ENCODE measurements around the gene CNN1.

Gene CNN1

DNA sequence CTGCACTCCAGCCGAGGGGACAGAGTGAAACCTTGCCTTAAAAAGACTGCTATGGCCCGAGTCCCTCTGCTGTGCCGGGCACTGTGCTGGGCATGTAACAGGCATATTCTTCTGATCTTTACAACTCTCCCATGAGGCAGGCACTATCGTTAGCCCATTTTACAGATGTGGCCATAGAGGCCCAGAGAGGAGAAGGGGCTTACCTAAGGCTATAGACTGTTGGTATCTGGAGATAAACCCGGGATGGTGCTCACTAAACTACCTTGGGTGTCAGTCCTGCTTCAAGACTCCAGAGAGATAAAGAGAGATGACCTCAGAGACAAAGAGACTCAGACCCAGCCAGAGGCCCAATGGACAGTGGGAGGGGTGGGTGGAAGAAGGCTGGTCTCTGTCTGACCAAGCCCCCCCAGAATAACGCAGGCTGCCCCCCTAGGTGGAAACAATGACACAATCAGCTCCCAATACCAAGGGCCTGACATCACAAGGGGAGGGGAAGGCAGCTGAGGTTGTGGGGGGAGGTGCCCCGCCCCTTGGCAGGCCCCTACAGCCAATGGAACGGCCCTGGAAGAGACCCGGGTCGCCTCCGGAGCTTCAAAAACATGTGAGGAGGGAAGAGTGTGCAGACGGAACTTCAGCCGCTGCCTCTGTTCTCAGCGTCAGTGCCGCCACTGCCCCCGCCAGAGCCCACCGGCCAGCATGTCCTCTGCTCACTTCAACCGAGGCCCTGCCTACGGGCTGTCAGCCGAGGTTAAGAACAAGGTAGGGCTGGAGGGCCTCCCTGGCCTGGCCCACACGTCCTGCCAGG lies at the start of gene CNN1:
Gene CNN1, plus strand, starts transcription at position 620 of the 805 bp plus-strand sequence. Its CDS starts 77 bp downstream, at position 697.
- DNase-seq: no peak

DNA sequence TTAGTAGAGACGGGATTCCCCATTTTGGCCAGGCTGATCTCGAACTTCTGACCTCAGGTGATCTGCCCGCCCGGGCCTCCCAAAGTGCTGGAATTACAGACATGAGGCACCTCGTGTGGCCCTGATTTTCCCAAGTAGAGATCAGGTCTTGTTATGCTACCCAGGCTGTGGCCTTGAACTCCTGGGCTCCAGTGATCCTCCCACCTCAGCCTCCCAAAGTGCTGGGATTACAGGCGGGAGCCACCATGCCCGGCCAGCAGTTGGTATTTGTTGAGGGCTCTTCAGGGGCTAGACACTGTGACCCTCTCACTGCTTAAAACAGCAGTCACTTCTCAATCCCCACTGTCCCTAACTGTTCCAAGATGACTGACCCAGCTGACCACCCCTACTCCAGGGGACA lies 49.3 kb upstream of the CNN1 start:
- DNase-seq: no peak

DNA sequence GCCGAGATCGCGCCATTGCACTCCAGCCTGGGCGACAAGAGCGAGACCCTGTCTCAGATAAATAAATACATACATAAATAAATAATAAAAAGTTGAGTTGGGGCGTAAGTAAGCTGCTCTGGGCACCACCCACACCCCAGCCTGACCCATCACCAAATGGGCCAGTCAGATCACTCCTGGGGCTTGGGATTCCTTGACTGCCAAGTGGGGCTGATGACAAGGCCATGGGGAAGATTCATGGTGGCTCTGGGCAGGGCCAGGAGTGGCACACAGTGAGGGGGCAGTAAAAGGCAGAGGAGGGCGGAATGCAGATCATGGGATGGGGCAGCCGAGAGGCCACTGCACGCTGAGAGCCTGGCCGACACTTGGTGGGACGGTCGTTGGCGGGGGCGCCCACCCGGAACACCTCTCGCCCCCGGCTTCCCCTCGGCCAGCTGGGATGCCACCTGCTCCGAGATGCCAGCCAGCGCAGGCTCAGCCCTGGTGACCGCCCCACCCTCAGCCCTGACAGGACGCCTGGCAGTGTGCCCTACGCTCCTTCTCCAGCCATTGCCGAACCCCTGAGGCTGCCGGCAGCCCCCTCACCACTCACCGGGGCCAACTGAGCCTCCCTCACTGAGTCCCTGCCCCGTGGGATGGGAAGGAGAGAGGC lies 43.9 kb upstream of the CNN1 start:
- DNase-seq: no peak

DNA sequence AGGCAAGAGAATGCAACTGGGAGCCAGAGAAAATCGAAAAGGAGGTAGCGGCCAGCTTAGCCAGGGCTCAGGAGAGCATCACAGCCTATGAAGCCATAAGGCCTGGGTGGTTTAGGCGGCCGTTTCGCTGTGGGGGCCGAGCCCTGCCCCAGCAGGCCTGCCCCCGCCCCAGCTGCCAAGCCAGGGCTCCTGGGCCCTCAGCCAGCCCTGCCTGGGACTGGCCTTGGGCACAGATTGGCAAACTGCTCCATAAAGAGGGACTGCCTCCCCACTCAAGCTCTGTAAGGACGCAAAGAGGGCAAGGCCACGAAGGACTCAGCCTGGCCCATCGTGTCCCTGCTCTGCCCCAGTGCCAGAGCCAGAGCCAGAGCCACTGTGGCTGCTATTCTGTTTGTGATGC lies 43.2 kb upstream of the CNN1 start:
- no peak for DNase-seq

DNA sequence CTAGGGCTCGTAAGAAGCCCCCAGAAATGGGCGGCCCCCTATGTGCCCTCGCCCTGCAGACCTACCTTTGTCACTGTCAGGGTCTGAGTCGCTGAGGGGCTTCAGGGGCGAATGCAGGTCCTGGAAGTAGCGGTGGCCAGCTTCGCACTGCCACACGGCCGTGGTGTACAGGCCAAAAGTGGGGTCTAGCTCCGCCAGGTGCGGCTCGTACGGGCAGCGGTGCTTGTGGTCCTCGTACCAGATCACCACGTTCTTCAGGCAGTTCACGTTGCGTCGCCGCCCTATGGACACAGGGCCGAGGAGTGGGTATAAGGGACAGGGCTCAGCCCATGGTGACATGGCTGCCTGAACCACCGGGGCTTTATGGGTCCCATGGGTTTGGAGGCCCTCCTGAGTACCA lies 42.8 kb upstream of the CNN1 start:
- DNase-seq: no peak

DNA sequence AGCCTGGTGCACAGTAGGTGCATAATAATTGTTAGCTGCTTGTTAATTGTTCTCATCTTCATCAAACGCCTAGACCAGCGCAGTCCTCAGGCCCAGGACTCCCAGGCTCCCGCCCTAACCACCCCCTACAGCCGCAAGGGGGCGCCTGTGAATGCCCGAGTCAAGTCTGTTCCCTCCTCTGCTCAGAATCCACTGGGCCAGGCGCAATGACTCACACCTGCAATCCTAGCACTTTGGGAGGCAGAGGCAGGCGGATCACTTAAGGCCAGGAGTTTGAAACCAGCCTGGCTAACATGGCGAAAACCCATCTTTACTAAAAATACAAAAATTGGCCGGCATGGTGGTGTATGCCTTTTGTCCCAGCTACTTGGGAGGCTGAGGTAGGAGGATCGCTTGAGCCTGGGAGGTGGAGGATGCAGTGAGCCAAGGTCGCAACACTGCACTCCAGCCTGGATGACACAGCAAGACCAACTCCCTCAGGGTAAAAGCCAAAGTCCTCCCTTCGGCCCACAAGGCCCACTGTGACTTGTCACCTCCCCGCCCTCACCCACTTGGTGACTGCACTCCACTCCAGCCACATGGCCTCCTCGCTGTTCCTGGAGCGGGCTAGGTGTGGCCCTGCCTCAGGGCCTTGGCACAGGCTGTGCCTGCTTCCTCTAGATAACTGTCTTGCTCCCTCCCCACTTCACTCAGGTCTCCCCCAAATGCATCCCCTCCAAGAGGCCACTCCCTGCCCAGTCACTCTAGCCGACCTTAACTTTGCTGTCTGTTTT lies 42.1 kb upstream of the CNN1 start:
- DNase-seq: peak; percentile 60

DNA sequence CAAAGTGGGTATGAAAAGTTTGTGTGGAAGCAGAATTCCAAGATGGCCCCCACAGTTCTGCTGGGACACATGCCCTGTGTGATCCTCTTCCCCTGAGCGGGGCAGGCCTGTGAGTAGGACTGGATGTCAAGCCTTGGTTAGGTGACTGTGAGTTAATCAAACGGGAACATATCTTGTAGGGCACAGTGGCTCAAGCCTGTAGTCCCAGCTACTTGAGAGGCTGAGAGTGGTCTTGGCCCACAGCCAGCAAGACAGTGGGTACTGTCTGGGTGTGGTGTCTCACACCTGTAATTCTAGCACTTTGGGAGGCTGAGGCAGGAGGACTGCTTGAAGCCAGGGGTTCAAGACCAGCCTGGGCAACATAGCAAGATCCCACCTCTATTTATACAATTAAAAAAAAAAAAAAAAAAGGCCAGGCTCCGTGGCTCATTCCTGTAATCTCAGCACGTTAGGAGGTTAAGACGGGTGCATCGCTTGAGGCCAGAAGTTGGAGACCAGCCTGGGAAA lies 39.4 kb upstream of the CNN1 start:
- no peak for DNase-seq

DNA sequence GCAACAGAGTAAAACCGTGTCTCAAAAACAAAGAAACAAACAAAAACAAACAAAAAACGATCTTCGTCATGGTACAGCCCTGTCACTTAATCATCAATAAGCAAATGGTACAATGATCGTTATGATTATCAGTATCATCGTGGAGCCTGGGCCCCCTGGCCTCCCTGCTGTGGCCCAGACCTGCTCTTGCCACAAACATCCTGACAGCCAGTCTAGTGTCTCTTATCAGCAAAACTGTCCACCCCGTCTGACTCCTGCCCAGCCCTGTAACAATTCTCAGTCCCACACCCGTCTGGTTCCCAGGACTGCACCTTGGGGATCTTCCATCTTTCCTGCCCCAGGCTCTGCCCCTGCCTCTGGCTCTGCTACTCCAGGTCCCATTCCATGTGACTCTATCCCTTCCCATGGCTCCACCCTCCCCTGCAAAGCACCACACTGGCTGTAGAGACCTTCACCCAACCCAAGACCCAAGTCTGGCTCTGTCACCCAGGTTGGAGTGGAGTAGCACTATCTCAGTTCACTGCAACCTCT lies 38.7 kb upstream of the CNN1 start:
- no peak for DNase-seq

DNA sequence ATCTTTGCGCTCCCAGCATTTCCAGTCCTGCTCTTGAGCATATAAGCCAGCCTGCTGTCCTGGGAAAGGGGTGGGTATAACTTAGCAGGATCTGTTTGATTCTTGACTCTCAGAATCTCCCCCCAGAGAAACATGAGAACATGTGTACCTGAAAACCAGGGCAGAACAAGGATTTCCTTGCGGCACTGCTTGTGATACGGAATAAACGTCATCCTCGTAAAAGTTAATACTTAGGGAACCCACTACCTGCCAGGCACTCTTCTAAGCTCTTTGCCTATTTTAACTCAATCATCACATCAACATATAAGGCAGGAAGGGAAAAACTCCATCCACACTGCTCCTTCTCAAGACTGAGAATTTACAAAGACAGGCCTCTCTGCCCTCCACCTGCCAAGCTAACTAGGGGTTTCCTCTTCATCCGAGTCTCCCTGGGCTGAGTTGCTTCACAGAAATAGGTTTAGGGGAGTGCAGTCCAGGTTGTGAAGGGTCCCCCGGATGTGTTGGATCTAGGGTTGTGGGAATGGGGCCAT lies 34.1 kb upstream of the CNN1 start:
- no peak for DNase-seq

DNA sequence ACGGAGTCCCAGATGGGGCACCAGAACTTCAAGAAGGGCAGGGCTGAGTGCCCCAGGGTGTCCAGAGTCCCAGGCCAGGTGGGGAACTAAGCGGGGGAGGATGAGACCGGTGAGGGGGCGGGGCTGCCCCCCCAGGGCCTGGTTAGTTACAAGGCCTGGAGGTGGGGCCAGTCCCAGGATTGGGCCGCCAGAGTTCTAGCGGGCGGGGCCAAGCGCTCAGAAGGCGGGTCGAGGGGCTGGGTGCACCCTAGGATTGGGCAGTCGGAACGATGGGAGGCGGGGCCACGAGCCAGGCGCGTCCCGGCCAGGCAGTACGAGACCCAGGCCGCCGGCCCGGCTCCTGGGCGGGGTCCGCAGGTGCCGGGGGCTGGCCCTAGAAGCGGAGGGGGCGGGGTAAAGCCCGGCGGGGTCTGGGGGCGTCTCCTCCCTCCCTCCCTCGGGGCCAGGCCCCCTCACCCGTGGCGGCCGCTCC lies 33.6 kb upstream of the CNN1 start:
- peak; percentile 96 for DNase-seq

DNA sequence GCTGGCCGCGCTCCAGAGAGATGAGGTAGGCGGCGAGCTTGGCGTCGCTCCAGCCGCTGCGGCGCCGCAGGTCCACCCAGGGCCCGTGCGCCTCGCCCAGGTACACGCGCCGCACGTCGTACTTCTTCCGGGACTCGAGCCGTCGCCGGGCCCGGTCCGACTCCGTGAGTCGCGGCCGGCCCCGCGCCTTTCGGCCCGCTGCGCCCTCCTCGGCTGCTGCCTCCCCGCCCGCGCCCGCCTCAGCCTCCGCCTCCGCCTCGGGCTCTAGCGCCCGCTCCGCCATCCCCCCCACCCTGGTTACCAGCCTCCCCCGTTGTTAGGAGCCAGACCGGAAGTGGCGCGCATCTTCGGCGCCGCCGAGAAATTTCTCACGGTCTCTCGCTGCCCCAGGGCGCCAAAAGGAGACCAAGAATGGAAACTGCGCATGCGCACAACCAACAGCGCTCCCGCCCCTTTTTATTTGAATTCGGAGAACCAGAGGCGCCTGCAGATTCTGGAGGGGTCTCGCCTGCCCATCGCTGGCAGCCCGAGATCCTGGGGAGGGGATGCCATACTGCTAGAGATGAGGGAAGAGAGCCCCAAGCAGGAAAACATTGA lies 33.0 kb upstream of the CNN1 start, which contains the start of gene ZNF653:
Gene ZNF653, minus strand, starts transcription at position 336 of the 597 bp plus-strand sequence. Its CDS starts 53 bp downstream, at position 283.
- DNase-seq: peak; percentile 96

DNA sequence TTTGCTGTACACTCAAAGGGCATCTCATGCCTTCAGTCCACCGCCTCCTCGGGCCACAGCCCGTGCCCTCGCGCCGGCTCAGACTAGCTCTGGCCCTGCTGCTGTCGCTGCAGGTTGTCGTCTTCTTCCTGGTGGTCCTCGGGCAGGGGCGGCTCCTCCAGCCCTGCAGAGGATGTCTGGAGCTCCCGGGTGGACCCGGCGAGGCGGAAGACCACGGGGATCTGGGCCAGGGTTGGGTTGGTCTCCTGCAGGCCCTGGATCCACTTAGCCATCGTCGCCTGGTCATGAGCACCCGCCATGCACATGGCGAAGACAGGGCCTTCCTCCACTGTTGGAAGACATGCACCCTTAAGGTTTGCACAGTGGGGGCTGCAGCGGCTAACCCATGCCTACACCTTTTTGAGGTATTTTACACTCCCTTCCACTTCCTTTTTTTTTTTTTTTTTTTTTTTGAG lies 32.5 kb upstream of the CNN1 start:
- peak; percentile 46 for DNase-seq

DNA sequence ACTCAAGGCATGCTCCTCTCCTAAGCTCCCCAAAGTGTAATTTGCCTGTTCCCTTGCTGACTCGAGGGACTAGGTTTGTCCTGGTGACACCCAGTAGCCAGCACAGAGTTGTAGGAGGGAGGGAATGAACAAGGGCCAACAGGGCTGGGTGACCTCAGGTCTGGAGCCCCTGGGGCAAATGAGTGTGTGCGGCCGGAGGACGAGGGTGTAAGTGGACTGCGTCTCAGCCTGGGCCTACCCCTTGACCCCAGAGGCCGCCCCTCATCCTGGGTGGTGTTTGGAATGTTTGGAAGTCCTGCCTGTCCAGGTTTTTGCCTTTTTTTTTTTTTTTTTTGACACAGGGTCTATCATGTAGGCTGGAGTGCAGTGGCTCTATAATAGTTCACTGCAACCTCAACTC lies 31.7 kb upstream of the CNN1 start:
- no peak for DNase-seq

DNA sequence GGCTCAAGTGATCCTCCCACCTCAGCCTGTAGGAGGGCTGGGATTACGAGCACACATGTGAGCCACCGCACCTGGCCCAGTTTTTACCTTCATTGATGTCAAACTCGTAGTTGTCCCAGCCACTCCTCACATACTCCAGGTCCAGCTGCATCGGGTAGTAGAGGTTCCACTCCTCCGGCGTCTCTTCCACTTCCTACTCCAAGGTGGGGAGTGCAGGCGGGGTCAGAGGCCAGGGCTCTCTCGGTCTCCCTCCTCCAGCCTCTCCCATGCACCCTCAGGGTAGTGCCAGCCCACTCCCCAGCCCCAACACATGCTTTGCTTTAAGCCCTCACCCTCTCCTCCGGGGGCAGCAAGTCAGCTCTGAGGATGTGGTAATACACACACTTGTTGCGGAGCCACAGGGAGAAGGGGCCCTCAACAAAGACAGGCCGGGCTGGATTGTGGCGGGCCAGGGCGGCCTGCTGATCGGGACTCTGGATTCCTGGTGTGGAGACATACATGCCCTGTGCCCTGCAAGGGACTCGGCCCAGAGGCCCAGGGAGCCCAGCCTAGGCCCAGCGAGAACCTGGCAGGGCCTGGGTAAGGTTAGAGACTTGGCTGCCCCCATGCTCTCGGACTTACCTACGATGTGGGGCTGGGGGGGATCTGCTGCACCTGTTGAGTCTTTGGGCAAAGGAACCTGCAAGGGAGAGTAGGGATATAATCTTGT lies 31.1 kb upstream of the CNN1 start:
- DNase-seq: no peak

DNA sequence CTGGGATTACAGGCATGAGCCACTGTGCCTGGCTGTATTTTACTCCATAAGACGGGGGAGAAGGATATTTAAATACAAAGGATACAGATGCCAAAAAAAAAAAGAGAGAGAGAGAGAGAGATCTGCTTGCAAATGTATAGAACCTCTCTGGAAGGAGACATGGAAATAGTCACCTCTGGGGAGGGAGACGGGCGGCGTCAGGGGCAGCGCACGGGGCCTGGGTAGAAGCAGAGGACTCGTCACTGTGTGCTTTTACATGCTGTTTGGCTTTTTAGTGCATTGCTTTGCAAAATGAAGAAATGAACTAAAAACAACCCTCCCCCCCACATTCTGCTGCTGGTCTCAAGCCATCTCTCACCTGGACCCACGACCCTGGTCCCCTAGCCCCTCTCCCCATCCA lies 28.2 kb upstream of the CNN1 start:
- no peak for DNase-seq

DNA sequence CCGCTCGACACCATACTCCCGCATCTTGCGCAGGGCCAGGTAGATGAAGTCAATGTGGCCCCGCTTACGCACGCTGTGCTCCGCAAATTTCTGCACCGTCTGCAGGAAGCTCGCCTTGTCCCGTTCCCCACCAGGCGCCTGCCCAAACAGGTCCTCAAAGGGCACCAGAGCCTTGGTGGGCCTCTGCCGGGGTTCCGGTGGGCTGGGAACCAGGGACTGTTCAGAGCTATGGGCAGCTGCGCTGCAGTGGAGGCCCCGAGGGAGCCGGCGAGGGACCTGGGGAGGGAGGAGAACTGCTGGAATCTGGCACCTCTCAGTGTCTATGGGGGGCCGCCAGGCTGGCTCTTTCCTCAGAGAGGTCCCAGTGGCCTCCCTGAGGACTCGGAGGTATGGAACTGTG lies 24.7 kb upstream of the CNN1 start:
- DNase-seq: no peak

DNA sequence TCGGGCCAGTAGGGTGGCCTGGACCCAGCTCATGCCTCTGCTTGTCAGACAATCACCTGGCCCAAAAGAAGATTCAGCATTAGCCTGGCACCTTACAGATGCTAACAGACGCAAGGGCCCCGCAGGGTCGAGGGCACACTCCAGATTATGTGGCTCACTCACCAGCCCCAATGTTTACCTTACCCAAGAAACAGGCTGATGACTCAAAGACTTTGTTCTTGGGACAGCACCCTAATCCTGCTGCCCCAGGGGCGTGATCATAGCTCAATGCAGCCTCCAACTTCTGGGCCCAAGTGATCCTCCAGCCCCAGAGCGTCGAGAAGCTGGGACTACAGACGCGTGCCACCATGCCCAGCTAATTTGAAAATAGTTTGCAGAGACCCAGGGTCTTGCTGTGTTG lies 19.5 kb upstream of the CNN1 start:
- DNase-seq: no peak

DNA sequence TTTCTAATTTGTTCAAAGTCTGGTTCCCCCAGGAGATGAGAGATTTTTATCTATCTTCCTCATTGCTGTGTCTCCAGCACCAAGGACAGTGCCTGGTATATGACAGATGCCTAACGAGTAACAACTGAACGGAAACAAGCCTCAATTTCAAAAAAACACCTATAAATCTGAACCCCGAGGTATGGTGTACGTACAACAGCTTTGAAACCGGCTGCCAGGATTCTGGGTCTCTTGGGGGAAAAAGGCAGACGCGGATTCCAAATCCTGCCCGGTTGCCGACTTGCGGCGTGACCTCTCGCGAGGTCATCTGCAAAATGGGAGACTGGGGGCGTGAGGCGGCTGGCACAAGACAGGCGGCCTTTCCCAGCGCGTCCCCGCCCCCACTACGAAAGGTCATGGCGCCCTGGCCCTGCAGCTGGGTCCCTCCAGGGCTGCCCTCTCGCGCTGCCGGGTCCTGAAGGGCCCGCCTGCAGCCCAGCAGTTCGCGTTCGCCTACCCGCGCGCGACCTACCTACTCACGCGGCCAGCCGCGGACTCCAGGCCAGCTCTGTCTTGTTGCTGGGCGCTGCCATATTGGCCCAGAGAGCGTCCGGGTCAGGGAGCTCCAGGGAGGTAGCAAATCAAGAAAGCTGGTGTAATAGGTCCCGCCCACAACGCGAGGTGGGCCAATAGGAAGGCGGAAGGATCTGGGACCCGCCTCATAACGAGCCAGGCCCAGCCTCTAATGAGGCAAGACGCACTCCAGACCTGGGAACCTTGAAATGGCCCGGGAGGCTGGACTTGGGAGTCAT lies 9.9 kb upstream of the CNN1 start, which contains the start of gene ECSIT:
Gene ECSIT, minus strand, starts transcription at position 584 of the 791 bp plus-strand sequence. CDS start 9,964 bp downstream, outside the sequence.
- peak; percentile 100 for DNase-seq

DNA sequence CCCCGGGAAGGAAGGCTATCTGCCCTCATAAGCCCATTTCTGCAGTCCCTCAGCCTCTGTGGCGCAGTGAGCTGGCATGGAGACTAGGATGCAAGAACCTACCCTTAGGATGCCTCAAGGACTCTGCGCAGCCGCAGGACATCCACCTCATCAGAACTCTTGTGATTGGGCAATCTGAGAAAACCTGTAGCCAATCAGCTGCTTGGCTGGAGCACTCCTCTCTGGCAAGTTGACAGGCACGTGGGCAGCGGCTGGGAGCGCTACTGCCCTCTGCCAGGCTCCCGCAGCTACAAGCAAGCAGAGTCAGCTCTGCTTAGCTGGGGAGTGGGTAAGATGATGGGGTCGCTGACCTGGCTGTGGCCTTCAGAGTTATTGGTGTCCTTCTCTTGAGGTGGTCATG lies 8.2 kb upstream of the CNN1 start:
- peak; percentile 75 for DNase-seq

DNA sequence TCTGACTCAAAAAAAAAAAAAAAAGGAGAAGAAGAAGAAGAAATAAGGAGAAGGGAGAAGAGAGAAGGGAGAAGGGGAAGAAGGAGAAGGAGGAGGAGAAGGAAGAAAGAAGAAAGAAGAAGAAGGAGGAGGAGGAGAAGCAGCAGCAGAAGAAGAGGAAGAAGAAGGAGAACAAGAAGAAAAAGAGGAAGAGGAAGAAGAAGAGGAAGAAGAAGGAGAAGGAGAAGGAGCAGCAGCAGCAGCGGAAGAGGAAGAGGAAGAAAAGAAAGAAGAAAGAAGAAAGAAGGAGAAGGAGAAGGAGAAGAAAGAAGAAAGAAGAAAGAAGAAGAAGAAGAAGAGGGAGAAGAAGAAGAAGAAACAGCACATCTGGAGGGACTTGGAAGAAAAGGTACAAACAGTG lies 4.1 kb upstream of the CNN1 start:
- peak; percentile 72 for DNase-seq

DNA sequence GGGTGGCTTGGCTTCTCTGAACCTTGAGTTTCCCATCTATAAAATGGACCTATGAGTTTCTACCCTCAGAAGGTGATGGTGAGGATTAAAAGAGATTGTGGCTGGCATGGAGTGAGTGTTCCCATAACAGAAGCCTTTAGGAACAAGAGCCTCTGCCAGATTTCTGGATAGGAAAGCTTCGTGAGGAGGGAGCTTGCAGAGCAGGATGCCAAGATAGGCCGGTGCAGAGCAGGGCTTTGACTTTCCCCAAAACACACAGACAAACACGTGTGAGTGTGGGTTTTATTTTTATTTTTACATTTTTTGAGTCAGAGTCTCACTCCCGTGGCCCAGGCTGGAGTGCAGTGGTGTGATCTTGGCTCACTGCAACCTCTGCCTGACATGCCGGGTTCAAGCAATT lies 3.7 kb upstream of the CNN1 start:
- no peak for DNase-seq

All from MV-4-11 (cell line).